ENCODE results near the gene ASCC3.
"Not testable (repeated sequence)": the region's sequence is repeated elsewhere in the genome, so short reads cannot be mapped to it uniquely, and the experiment has no call there.

The ASCC3 gene, protein sequence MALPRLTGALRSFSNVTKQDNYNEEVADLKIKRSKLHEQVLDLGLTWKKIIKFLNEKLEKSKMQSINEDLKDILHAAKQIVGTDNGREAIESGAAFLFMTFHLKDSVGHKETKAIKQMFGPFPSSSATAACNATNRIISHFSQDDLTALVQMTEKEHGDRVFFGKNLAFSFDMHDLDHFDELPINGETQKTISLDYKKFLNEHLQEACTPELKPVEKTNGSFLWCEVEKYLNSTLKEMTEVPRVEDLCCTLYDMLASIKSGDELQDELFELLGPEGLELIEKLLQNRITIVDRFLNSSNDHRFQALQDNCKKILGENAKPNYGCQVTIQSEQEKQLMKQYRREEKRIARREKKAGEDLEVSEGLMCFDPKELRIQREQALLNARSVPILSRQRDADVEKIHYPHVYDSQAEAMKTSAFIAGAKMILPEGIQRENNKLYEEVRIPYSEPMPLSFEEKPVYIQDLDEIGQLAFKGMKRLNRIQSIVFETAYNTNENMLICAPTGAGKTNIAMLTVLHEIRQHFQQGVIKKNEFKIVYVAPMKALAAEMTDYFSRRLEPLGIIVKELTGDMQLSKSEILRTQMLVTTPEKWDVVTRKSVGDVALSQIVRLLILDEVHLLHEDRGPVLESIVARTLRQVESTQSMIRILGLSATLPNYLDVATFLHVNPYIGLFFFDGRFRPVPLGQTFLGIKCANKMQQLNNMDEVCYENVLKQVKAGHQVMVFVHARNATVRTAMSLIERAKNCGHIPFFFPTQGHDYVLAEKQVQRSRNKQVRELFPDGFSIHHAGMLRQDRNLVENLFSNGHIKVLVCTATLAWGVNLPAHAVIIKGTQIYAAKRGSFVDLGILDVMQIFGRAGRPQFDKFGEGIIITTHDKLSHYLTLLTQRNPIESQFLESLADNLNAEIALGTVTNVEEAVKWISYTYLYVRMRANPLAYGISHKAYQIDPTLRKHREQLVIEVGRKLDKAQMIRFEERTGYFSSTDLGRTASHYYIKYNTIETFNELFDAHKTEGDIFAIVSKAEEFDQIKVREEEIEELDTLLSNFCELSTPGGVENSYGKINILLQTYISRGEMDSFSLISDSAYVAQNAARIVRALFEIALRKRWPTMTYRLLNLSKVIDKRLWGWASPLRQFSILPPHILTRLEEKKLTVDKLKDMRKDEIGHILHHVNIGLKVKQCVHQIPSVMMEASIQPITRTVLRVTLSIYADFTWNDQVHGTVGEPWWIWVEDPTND (N-terminal part only)

DNA sequence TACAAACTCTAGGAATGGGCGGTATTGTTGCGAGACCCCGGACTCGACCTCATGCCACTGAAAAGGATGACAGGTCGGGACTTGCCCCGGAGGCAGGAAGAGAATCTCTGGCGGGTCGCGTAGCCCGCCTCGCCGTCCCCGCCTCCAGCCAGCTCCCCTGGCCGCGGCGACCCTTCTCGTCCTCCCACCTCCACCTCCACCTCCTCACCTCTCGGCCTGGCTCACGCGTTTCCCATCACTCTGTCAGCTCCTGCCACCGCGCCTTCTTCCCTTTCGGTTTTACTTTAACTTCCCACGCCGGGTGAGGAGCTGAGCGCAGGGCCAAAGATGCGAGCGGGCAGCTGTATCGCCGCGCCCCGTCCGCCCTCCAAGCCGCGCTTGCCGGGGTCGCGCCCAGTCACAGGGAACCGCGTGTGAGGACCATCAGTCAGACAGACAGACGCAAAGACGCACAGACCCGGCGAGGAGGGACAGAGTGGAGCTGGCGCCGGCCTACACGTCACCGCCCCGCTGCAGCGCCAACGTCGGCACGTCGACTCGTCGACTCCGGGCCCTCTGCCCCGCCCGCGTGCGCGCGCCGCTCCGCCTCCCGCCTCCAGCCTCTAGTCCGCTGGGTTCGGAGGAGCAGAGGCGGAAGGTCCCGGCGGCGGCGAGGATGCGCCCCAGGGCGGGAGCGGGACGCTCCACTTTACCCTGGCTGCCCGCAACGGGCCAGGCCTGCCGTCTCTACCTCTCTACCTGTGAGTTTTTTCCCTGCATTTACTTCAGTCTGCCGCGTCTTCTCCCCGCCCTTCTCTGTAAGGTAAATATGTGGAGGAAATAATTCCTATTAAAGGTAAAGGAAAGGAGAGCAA, at the start of gene ASCC3:
ASCC3 (minus strand) TSS at position 477 of the 854 bp plus-strand sequence. CDS start 13,332 bp downstream, outside the sequence.
- peak; percentile 89 for DNase-seq (ENCODE audit: low spot score)

DNA sequence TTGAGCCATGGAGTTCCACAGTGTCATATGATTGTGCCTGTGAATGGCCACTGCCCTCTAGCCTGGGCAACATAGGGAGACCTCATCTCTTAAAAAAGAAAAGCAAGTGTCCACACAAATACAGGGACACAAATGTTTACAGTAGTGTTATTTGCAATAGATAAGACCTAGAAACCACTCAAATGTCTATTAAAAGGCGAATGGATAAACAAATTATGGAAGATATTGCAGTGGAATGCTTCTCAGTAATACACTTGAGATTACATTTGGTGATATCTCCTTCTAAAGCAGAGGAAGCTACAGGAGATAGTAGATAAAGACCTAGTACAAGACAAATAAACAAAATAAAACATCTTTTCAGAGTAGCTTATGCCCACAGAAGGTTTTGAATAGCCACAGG, 44.6 kb upstream of the ASCC3 start:
- no peak for DNase-seq (ENCODE audit: low spot score)

DNA sequence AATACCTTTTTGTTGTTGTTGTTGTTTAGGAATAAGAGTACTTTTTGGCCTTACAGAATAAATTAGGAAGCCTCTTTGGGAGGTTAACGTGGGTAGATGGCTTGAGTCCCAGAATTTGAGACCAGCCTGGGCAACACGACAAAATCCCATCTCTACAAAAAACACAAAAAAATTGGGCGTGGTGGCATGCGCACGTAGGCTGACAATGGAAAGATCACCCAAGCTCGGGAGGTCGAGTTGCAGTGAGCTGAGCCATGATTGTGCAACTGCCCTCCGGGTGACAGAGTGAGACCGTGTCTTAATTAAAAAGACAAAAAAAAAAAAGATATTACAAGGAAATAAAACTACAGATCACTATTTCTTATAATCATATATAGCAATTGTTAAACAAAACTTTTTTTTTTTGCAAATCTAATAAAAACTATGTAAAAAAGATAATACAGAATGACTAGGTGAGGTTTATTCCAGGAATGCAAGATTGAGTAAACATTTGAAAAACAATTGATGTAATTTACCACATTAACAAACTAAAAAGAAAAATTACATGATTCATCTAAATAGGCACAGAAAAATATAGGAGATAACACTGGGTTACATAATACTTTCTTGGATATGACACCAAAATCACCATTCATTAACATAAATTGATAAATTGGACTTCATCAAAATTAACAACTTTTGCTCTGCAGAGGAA, 43.6 kb upstream of the ASCC3 start:
- no peak for DNase-seq (ENCODE audit: low spot score)

DNA sequence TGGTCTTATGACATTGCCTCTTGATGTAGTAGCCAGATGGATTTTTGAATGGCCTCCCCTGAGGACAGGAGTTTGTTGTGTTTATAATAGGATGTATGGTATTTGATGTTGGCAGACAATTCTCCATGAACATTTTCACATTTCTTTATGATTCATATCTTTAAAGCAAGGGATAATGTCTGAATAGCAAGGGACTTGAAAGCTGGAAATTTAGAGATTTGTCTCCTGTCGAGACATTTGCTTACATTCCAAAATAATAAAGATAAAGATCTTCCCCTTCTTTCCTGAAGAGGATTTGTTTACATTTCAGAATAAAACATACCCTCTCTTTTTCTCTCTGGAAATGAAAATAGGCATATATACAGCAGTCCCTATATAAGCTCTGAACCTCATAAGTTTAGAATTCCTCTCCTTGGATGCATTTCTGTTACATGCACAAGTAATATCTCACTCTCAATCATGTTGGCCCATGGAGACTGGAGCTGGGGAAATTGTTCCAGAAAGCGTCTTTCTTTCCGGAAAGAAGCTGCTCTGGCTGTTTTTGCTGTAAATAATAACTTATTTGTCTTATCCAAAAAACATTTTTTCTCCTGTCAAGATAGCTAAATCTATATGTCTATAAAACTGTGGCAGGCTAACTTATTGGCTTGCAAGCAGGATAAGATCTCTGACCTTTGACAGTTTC, 42.5 kb upstream of the ASCC3 start:
- DNase-seq (ENCODE audit: low spot score) = no peak

DNA sequence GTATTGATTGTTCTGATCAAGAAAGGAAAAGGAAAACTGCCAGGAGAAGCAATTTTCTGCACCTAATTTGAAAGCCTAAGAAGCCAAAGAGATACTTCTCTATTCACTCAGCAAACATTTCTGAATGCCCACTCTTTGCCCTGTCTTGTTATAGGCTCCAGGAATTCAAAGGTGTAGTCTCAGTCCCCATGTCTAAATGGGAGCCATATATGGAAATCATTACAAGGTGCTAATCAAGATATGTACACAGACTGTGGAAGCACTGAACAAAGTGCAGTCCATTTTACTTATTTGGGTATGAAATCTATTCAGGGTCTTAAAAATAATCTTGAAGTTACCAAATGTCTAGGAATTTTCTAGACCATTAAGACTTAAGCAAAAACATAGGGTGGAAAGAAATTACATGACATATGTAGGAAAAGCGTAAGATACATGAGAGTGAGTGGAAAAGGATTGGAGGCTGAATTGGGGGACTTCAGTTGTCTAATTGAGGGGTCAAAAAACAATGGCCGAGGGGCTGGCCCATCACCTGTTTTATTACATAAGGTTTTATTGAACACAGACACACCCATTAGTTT, 39.0 kb upstream of the ASCC3 start:
- DNase-seq (ENCODE audit: low spot score) = no peak

DNA sequence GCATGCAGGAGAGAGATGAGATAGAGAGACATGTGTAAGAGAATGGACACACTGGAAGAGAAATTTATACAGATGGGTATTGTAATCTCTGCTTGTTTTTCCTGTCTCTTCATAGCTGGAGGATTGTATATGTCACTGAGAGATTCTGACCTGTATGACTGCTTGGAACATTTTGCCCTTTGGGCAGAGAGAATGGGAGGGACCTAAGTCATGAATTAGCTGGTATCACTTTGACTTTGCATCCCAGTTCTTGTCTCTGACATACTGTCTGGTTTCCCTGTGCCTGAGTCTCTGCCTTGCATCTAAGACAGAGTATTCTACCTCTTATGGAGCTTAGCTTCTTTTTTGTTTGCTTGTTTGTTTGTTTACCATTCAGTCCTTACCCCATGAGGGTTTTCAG, 37.0 kb upstream of the ASCC3 start:
- DNase-seq (ENCODE audit: low spot score) = no peak

DNA sequence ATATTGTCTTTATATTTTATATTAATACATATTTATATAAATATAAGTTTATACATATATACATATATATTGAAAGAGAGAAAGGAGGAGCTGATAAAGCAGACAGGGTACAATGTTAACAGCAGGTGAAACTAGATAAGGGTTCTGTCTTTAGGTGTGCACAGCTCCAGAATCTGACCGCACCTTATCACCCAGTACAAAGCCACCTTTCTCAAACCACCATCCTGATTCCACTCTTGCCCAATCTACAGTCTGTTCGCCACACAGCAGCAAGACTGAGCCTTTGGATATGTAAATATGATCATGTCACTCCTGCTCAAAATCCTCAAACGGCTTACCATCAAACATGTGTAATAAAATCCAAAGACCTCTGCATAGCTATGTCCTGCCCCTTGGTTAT, 34.7 kb upstream of the ASCC3 start:
- DNase-seq (ENCODE audit: low spot score) = no peak

DNA sequence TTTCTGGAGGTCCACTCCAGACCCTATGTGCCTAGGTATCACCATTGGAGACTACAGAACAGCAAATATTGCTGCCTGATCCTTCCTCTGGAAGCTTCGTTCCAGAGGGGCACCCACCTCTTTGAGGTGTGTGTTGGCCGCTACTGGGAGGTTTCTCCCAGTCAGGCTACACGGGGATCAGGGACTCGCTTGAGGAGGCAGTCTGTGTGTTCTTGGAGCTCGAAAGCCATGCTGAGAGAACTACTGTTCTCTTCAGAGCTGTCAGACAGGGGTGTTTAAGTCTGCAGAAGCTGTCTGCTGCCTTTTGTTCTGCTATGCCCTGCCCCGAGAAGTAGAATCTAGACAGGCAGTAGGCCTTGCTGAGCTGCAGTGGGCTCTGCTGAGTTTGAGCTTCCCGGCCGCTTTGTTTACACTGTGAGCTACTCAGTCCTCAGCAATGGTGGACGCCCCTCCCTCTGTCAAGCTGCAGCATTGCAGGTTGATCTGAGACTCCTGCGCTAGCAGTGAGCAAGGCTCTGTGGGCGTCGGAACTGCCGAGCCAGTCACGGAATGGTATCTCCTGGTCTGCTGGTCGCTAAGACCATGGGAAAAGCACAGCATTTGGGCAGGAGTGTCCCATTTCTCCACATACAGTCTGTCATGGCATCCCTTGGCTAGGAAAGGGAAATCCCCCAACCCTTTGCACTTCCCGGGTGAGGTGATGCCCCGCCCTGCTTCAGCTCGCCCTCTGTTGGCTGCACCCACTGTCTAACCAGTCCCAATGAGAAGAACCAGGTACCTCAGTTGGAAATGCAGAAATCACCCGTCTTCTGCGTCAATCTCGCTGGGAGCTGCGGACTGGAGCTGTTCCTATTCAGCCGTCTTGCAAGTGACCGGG, 32.5 kb upstream of the ASCC3 start:
- DNase-seq (ENCODE audit: low spot score) = no peak

DNA sequence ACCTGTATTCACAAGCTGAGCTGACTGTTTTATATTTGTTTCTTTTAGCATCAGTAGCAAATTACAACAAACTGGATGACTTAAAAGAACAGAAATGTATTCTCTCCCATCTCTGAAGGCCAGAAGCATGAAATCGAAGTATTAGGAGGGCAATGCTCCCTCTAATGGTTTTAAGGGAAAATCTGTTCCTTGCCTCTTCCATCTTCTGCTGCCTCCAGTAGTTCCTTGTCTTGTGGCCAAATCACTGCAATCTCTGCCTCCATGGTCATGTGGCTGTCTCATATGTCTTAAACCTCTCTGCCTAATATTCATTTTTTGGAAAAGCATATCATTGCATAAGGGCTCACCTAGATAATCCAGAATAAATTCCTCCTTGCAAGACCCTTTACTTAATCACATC, 25.2 kb upstream of the ASCC3 start:
- DNase-seq (ENCODE audit: low spot score) = no peak

DNA sequence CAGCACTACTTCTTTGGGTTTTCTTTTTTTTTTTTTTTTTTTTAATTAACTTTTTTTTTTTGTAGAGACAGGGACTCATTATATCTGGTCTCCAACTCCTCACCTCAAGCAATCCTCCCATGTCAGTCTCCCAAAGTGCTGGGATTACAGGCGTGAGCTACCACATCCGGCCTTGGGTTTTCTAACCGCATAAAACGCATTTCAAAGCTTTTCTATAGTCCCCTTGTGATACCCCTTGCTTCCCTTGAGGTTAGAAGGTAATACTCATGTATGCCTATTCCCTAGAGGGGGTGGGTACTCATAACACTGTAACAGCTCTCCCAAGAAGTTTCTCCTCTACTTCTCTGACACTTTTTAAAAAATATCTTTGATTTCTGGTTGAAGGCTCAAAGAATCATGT, 23.9 kb upstream of the ASCC3 start:
- no peak for DNase-seq (ENCODE audit: low spot score)

DNA sequence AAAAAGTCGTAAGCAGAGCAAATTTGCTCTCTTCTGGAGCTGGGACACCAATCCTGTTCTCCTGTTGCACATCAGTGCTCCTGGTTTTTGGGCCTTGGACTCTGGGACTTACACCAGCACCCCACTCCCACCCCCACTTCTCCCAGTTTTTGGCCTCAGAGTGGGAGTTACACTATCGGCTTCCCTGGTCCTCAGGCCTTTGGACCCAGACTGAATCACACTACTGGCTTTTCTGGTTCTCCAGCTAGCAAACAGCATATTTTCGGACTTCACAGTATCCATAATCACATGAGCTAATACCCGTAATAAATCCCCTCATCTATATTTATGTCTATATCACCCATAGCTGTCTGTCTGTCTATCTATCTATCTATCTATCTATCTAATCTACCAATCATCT, 23.2 kb upstream of the ASCC3 start:
- DNase-seq (ENCODE audit: low spot score) = no peak

DNA sequence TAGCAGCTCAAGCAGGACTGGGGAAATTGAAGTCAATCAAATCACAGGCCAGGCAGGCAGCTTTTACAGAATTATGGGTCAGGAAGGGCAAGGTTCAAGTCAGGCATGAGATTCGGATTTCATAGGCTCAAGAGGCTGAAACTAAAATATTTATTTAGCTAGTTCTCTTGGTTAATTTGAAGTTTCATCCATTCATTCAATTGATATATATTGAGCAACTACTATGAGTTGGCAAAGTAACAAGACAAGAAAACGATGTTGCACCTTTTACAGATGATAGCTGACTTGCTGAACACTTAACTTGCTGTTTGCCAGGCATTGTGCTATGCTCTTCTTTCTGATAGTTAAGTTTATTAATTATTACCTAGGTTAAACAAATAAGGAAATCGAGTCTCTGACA, 20.5 kb upstream of the ASCC3 start:
- DNase-seq (ENCODE audit: low spot score) = no peak

DNA sequence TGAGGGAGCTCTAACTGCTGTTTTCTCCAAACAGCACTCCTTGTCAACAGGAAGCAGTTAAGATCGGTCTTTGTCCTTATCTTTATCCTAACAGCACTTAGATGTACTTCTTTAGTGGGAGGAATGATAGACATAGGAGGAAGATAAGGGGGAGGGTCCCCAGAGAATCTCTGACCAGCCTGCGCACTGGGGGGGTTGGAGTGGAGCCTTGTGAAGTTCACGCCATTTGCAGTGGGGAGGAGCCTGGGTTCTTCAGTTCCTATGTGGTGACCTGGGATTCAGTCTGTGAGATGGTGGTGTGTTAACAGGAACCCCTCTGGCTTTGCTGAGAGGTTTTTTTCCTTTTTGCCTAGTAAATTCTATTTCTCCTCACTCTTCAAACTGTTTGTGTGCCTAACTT, 18.1 kb upstream of the ASCC3 start:
- no peak for DNase-seq (ENCODE audit: low spot score)

DNA sequence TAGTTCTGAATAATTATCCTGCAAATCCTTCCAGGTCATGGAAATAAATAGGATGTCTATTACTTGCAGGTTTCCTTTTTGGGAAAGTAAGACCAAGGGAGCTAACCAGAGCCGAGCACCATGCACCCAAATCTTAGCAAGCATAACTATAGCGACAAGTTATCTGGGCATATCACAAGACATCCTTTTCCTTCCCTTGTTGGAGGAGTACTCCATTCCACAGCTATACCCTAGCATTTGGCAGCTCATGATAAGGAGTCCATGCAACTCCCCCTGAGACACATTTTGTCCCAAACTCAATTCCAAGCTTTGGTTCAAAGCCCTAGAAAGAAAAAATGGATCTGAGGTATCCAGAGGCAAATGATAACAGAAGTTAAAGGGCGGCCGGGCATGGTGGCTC, 16.5 kb upstream of the ASCC3 start:
- no peak for DNase-seq (ENCODE audit: low spot score)

DNA sequence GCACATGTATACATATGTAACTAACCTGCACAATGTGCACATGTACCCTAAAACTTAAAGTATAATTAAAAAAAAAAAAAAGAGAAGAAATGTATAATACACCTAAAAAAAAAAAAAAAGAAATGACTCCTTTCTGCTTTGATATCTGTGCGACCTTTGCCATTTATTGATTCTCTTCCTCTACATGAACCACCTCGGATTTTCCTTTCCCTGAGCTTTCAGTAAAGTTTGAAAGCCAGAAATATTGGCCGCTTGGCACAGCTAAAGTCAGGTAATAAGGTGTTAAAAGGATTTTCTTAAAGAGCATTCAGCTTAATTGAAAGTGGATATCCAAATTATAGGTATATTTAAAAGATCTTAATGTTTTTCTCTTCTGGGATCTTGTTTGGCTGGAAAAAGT, 12.6 kb upstream of the ASCC3 start:
- no peak for DNase-seq (ENCODE audit: low spot score)

DNA sequence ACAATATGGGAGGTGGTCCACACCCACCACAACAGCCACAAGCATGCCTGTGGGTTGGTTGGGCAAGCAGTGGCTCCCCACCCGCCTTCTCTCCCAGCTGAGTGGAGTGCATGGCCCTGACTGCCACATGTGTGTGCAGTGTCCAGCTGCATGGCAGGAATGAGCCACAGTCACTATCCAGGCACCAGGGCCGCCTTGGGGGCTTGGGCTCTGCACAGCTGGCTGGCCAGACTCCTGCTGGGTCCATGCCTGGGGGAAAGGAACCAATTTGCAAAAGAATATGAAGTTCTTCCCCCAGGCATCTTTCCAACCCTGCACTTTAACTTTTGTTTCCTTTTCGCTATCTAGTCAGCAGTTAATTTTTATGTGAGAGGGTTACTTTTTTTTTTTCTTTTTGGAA, 11.6 kb upstream of the ASCC3 start:
- DNase-seq (ENCODE audit: low spot score) = no peak

DNA sequence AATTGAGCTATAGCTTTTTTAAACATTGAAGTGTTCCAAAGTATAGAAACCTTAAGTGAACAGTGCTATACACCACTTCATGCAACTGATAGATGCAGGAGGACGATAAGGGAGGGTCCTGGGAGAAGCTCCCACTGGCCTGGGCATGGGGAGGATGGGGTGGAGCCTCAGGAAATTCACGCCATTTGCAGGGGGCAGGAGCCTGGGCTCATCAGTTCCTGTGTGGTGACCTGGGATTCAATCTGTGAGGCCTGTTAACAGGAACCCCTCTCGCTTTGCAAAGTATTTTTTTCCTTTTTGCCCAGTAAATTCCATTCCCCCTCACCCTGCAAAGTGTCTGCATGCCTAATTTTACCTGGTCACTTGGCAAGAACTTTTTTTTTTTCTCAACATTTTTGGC, 11.0 kb upstream of the ASCC3 start:
- no peak for DNase-seq (ENCODE audit: low spot score)

DNA sequence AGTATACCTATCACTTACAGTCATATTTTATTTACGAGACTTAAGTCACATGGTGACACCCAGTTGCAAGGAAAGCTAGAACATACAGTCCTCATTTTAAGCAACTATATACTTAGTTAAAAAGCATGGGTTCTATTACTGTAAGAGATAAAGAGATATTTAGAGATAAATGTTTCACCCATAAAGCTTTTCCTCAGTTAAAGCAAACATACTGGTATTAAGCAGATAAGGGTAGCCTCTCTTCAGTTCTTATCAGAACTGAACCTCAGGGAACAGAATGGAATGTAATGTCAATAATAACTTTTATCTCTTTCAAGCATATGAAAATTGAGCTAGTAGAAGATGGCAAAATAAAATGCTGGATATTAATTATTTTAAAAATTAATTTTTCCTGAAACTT, 9.9 kb upstream of the ASCC3 start:
- DNase-seq (ENCODE audit: low spot score) = no peak

DNA sequence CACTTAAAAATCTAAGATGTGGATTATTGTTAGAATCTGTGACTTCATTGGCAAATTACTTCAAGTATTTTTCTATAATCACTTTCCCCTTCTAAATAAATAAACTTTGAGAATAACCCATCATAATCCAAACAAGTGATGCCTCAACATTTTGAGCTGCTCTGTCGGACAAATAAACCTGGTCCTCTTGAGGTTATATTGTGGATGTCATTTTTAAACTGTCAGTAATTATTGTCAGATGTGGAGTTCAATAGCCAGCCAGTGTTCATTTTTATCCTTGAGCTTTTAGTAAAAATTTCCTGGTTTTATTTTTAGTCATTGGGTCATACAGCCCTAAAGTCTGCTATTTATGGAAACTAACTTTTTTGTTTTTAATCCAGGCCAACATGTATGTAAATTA, 9.5 kb upstream of the ASCC3 start:
- not testable (repeated sequence) for DNase-seq (ENCODE audit: low spot score)
